Pancreas (tissue), 10 donors: ENCODE data around the gene SLC30A5. TPM values are rescaled to one million over a fixed set of nuclear protein-coding genes. Genes with fewer than 3 reads are reported as not detected.

Source experiments
- ATAC-seq, 4 donors: fragments of 200-7000 bp; cut with Tn5 transposase; one replicate each; pipeline versions ENCODE4 v1.8.0 to v1.9.1; 2020; ENCODE audit warnings: mild to moderate bottlenecking in 4 of 4, moderate library complexity in 4 of 4
- DNase-seq, 6 donors: peaks; one replicate each; pipeline ENCODE4 v3.0.0-alpha.2; 2020
- FAIRE-seq: peaks from 2 replicates; lab custom pipeline; 2012; peaks lifted over from hg19 to GRCh38; lab: Jason Lieb, UNC
- H3K27ac ChIP-seq, 4 donors: fragments of 200-600 bp; sonication (generic); 1 replicate in 3 of 4; 2 replicates in 1 of 4; pipeline versions ENCODE4 v1.5.0 to v1.8.0; 2020
- H3K27me3 ChIP-seq, 4 donors: fragments of 200-600 bp; one replicate each; pipeline ENCODE4 v1.8.0; 2021
- H3K36me3 ChIP-seq, 3 donors: fragments of 200-600 bp; sonication (generic) in 1 of 3; one replicate each; pipeline versions ENCODE4 v1.5.0 to v1.8.0; 2020 to 2021
- H3K4me1 ChIP-seq, 3 donors: fragments of 200-600 bp; one replicate each; pipeline ENCODE4 v1.8.0; 2021
- H3K4me3 ChIP-seq, 4 donors: fragments of 200-600 bp; sonication (generic) in 2 of 4; one replicate each; pipeline versions ENCODE4 v1.5.0 to v1.8.0; 2020 to 2021
- H3K9me3 ChIP-seq, 4 donors: fragments of 200-600 bp; one replicate each; pipeline ENCODE4 v1.8.0; 2021
- WGBS, 2 donors: extraction: QIAGEN DNeasy Blood & Tissue Kit; methylation state at CpG; one replicate each; pipeline ENCODE4 v1.1.7; 2013; 5-methylcytosine and 5-hydroxymethylcytosine counted together
- intact Hi-C, 3 donors: fragments of 100-400 bp; cut with DNase I; formaldehyde crosslinking; loops; one replicate each; pipeline versions ENCODE4 v1.11.1 to v1.14.2; 2022
- polyA plus RNA-seq, 2 donors: library from polyadenylated mRNA; stranded (reverse); fragments of 200-250 nt; gene quantifications; one replicate each; pipeline ENCODE4 v1.2.3, GENCODE V29; 2013
- total RNA-seq, 6 donors: library from RNA; stranded (reverse); fragmentation: NEBNext Ultra II Directional in 4 of 6; extraction: Animal tissue kit (Norgen Biotek cat#: 25700) in 4 of 6; gene quantifications; one replicate each; pipeline versions ENCODE4 v1.2.1 to v1.2.4, GENCODE V29; 2021 to 2023
- TF ChIP-seq, protein P1 (sequence below), 4 donors: fragments of 200-600 bp; sonication (generic) in 3 of 4; IDR thresholded peaks; one replicate each; pipeline versions ENCODE4 v1.5.0 to v1.8.0; 2021; ENCODE audit warnings: antibody characterized with exemption in 4 of 4
- donor health status: healthy with polysubstance abuse.
- donor health status: DM: no; HTN: no; CAD: no; lungs with moderate emphysema.
- donor health status: DM: no; HTN: no; CAD: no.
- donor health status: control.
- donor health status: control.
- donor health status: Bipolar disorder and iron deficiency.
- donor health status: DM: yes; HTN: yes; CAD: no.
- donor health status: DM: no; HTN: no; CAD: no.
- donor health status: DM: no; HTN: no; CAD: no.
- donor health status: DM: yes; HTN: yes; CAD: no.

The SLC30A5 gene
- total and polyA plus RNA-seq, 8 donors, result 18.2 to 37.0 (median 25.0) TPM

DNA sequence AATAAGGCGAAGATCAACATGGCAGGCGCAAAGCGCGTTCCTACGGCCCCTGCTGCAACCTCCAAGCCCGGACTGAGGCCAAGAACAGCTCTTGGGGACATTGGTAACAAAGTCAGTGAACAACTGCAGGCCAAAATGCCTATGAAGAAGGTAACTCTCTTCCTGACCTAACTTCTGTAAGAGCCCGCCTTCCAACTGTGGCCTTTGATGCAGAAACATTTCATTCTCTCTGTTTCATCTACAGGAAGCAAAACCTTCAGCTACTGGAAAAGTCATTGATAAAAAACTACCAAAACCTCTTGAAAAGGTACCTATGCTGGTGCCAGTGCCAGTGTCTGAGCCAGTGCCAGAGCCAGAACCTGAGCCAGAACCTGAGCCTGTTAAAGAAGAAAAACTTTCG lies 74.1 kb downstream of the SLC30A5 start:
- Histone ChIP-seq H3K4me3 (peak overlapping the region in 1 of 4 donors; percentile 68), H3K4me1 (peaks cover 0 to 14% (median 10%) of the 10 kb centered on the region in 3 donors), H3K36me3 (no peaks in the 10 kb centered on the region), H3K9me3 (no peaks in the 10 kb centered on the region), H3K27ac (no peak overlapping the region), H3K27me3 (no peaks in the 10 kb centered on the region)
- ATAC-seq (no peak), DNase-seq (no peak), FAIRE-seq (no peak)
- TF ChIP-seq, protein P1, sequence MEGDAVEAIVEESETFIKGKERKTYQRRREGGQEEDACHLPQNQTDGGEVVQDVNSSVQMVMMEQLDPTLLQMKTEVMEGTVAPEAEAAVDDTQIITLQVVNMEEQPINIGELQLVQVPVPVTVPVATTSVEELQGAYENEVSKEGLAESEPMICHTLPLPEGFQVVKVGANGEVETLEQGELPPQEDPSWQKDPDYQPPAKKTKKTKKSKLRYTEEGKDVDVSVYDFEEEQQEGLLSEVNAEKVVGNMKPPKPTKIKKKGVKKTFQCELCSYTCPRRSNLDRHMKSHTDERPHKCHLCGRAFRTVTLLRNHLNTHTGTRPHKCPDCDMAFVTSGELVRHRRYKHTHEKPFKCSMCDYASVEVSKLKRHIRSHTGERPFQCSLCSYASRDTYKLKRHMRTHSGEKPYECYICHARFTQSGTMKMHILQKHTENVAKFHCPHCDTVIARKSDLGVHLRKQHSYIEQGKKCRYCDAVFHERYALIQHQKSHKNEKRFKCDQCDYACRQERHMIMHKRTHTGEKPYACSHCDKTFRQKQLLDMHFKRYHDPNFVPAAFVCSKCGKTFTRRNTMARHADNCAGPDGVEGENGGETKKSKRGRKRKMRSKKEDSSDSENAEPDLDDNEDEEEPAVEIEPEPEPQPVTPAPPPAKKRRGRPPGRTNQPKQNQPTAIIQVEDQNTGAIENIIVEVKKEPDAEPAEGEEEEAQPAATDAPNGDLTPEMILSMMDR (IDR thresholded peaks at IDR 0.05), result no peak
- WGBS, 2 donors, result 37 to 44% methylated on average over 8 of the region's 8 CpGs
- intact Hi-C loops, result no loop called here

DNA sequence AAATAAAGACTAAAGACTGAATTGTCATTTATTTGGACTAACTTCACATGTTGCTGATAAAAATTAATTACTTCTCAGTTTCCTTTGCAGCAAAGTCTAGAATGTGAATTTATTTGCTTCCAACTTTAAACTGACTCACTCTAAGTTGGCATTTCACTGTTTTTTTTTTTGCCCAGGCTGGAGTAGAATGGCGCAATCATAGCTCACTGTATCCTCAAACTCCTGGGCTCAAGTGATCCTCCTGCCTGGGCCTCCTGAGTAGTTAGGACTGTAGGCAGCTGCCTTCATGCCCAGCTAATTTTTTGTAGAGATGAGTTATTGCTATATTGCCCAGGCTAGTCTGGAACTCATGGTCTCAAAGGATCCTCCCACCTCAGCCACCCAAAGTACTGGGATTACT lies 76.7 kb downstream of the SLC30A5 start:
- DNase-seq, result no peak
- FAIRE-seq, result no peak
- H3K4me3 ChIP-seq, result no peak overlapping the region
- 96 to 100% methylated on average over 1 of the region's 1 CpG for WGBS, 2 donors
- peaks cover 0 to 14% (median 10%) of the 10 kb centered on the region in 3 donors for H3K4me1 ChIP-seq
- no peaks in the 10 kb centered on the region for H3K27me3 ChIP-seq
- intact Hi-C loops, result no loop called here
- H3K36me3 ChIP-seq, result no peaks in the 10 kb centered on the region
- ATAC-seq, result no peak
- no peak overlapping the region for H3K27ac ChIP-seq
- TF ChIP-seq, protein P1 (IDR thresholded peaks at IDR 0.05), result no peak
- no peaks in the 10 kb centered on the region for H3K9me3 ChIP-seq

GRCh38 chr5:69170969-69171368 lies 77.2 kb downstream of the SLC30A5 start:
- no peak for FAIRE-seq

More at GRCh38 chr5:69170969-69171368, 77.2 kb downstream of the SLC30A5 start:
- no peaks in the 10 kb centered on the region for H3K36me3 ChIP-seq
- H3K4me1 ChIP-seq, result peaks cover 0 to 14% (median 10%) of the 10 kb centered on the region in 3 donors
- H3K27me3 ChIP-seq, result no peaks in the 10 kb centered on the region
- H3K4me3 ChIP-seq, result no peak overlapping the region
- intact Hi-C loops, result no loop called here
- ATAC-seq, result no peak
- no peaks in the 10 kb centered on the region for H3K9me3 ChIP-seq
- 91 to 98% methylated on average over 3 of the region's 3 CpGs for WGBS, 2 donors
- DNase-seq, result no peak
- TF ChIP-seq, protein P1 (IDR thresholded peaks at IDR 0.05), result no peak
- H3K27ac ChIP-seq, result no peak overlapping the region

Other genes starting within 250 kb of the SLC30A5 start
- 1 to 10 TPM; 1.4 to 3.3 (median 3.2) TPM for gene CCNB1, start 73.1 kb downstream of the SLC30A5 start, total RNA-seq
- 1 to 10 TPM; 1.3 to 2.3 TPM for gene CCNB1, start 73.1 kb downstream of the SLC30A5 start, polyA plus RNA-seq
- 1 to 10 TPM in 3 of 6 donors, under 1 TPM in 3; 0.28 to 1.2 (median 0.99) TPM for gene CENPH, start 95.6 kb downstream of the SLC30A5 start, total RNA-seq
- 1 to 10 TPM in 1 of 2 donors, under 1 TPM in 1; 0.95 to 1.4 TPM for gene CENPH, start 95.6 kb downstream of the SLC30A5 start, polyA plus RNA-seq
- gene CDK7, start 140.9 kb downstream of the SLC30A5 start, total RNA-seq, result 10 to 100 TPM in 3 of 6 donors, 1 to 10 TPM in 3; 6.2 to 13.6 (median 10.2) TPM
- 10 to 100 TPM in 1 of 2 donors, 1 to 10 TPM in 1; 8.9 to 11.4 TPM for gene CDK7, start 140.9 kb downstream of the SLC30A5 start, polyA plus RNA-seq
- gene CCDC125, start 238.8 kb downstream of the SLC30A5 start, total RNA-seq, result 10 to 100 TPM in 1 of 6 donors, 1 to 10 TPM in 5; 4.2 to 10.9 (median 6.3) TPM
- gene CCDC125, start 238.8 kb downstream of the SLC30A5 start, polyA plus RNA-seq, result 1 to 10 TPM; 3.2 to 3.4 TPM